Parathyroid adenoma (tissue), 2 donors: Measurements from ENCODE around the gene NAALADL2.

Experiments used
- H2AFZ ChIP-seq: fragments of 300-600 bp; sonication (generic); one replicate; pipeline ENCODE4 v1.7.0; 2017; ENCODE audit warnings: antibody characterized with exemption, mild to moderate bottlenecking
- H3K27ac ChIP-seq: fragments of 300-600 bp; sonication (generic); one replicate; pipeline ENCODE4 v1.7.0; 2017
- H3K27me3 ChIP-seq: fragments of 300-600 bp; sonication (generic); one replicate; pipeline ENCODE4 v1.7.0; 2017; ENCODE audit warnings: low read length; ENCODE audit not compliant: control insufficient read depth, insufficient read depth
- H3K36me3 ChIP-seq: fragments of 300-600 bp; sonication (generic); one replicate; pipeline ENCODE4 v1.7.0; 2017; ENCODE audit warnings: low read length; ENCODE audit not compliant: control insufficient read depth, insufficient read depth
- H3K4me1 ChIP-seq: fragments of 300-600 bp; sonication (generic); one replicate; pipeline ENCODE4 v1.7.0; 2017; ENCODE audit warnings: control low read depth
- H3K4me2 ChIP-seq: fragments of 300-600 bp; sonication (generic); one replicate; pipeline ENCODE4 v1.7.0; 2017; ENCODE audit warnings: low read length
- H3K4me3 ChIP-seq: fragments of 300-600 bp; sonication (generic); one replicate; pipeline ENCODE4 v1.7.0; 2017; ENCODE audit warnings: low read depth, low read length
- H3K79me2 ChIP-seq: fragments of 300-600 bp; sonication (generic); one replicate; pipeline ENCODE4 v1.7.0; 2017; ENCODE audit warnings: control low read depth
- H3K9ac ChIP-seq: fragments of 300-600 bp; sonication (generic); one replicate; pipeline ENCODE4 v1.7.0; 2017; ENCODE audit warnings: mild to moderate bottlenecking
- H3K9me3 ChIP-seq: fragments of 300-600 bp; sonication (generic); one replicate; pipeline ENCODE4 v1.7.0; 2017; ENCODE audit warnings: low read length; ENCODE audit not compliant: control insufficient read depth
- CTCF ChIP-seq: fragments of 300-600 bp; sonication (generic); IDR thresholded peaks from one replicate; pipeline ENCODE4 v1.7.0; 2017; ENCODE audit warnings: antibody characterized with exemption, mild to moderate bottlenecking
- donor health status: primary hyperparathyroidism.

The NAALADL2 gene

GRCh38 chr3:175620093-175620492, 761.0 kb downstream of the NAALADL2 start:
- no peak for TF ChIP-seq CTCF

GRCh38 chr3:175620532-175620931, 761.4 kb downstream of the NAALADL2 start:
- Histone ChIP-seq H3K27ac (no peak overlapping the region), H3K4me1 (no peaks in the 10 kb centered on the region), H3K36me3 (no peaks in the 10 kb centered on the region), H3K9ac (no peak overlapping the region), H3K79me2 (no peaks in the 10 kb centered on the region), H3K9me3 (no peaks in the 10 kb centered on the region), H2AFZ (no peak overlapping the region), H3K27me3 (no peaks in the 10 kb centered on the region), H3K4me2 (no peak overlapping the region), H3K4me3 (no peak overlapping the region)
- no peak for TF ChIP-seq CTCF

More at GRCh38 chr3:175620093-175620492, 761.0 kb downstream of the NAALADL2 start:
- Histone ChIP-seq H3K4me2 (no peak overlapping the region), H3K27me3 (no peaks in the 10 kb centered on the region), H3K36me3 (no peaks in the 10 kb centered on the region), H3K9me3 (no peaks in the 10 kb centered on the region), H3K4me3 (no peak overlapping the region), H3K27ac (no peak overlapping the region), H3K79me2 (no peaks in the 10 kb centered on the region), H3K9ac (no peak overlapping the region), H3K4me1 (no peaks in the 10 kb centered on the region), H2AFZ (no peak overlapping the region)

GRCh38 chr3:175640958-175641357, 781.8 kb downstream of the NAALADL2 start:
- Histone ChIP-seq H3K4me1 (no peaks in the 10 kb centered on the region), H3K9ac (no peak overlapping the region), H2AFZ (no peak overlapping the region), H3K36me3 (no peaks in the 10 kb centered on the region), H3K27ac (no peak overlapping the region), H3K9me3 (peaks cover 3% of the 10 kb centered on the region), H3K4me3 (no peak overlapping the region), H3K4me2 (no peak overlapping the region), H3K79me2 (no peaks in the 10 kb centered on the region), H3K27me3 (no peaks in the 10 kb centered on the region)
- no peak for TF ChIP-seq CTCF

- no peak overlapping the region for H3K4me3 ChIP-seq
- H2AFZ ChIP-seq, result no peak overlapping the region
- TF ChIP-seq CTCF, result no peak
- H3K4me2 ChIP-seq, result no peak overlapping the region
- H3K27ac ChIP-seq, result no peak overlapping the region
- H3K4me1 ChIP-seq, result no peaks in the 10 kb centered on the region
- no peaks in the 10 kb centered on the region for H3K27me3 ChIP-seq
- no peaks in the 10 kb centered on the region for H3K36me3 ChIP-seq
- no peaks in the 10 kb centered on the region for H3K9me3 ChIP-seq
- H3K9ac ChIP-seq, result no peak overlapping the region
- no peaks in the 10 kb centered on the region for H3K79me2 ChIP-seq
Measured at GRCh38 chr3:175646865-175647264, 787.7 kb downstream of the NAALADL2 start.

GRCh38 chr3:175648899-175649298, 789.8 kb downstream of the NAALADL2 start:
- Histone ChIP-seq H3K4me2 (no peak overlapping the region), H3K9ac (no peak overlapping the region)

More at GRCh38 chr3:175648899-175649298, 789.8 kb downstream of the NAALADL2 start:
- Histone ChIP-seq H3K79me2 (no peaks in the 10 kb centered on the region), H3K4me3 (no peak overlapping the region), H3K27ac (no peak overlapping the region), H3K9me3 (no peaks in the 10 kb centered on the region), H3K36me3 (no peaks in the 10 kb centered on the region), H2AFZ (no peak overlapping the region), H3K4me1 (no peaks in the 10 kb centered on the region), H3K27me3 (no peaks in the 10 kb centered on the region)
- no peak for TF ChIP-seq CTCF
